GM19025 (cell line): ENCODE measurements around the gene MYRF.

Experiments used
- ATAC-seq: cut with Tn5 transposase; IDR thresholded peaks from one replicate; pipeline ENCODE4 v1.9.1; 2021; ENCODE audit warnings: mild to moderate bottlenecking, low read depth, moderate library complexity; ENCODE audit not compliant: unreplicated experiment

Gene MYRF

GRCh38 chr11:61834278-61835048 is 82.0 kb downstream of the MYRF start:
- peak; percentile 92 for ATAC-seq

GRCh38 chr11:61836193-61836592 is 83.8 kb downstream of the MYRF start:
- ATAC-seq = no peak

DNA sequence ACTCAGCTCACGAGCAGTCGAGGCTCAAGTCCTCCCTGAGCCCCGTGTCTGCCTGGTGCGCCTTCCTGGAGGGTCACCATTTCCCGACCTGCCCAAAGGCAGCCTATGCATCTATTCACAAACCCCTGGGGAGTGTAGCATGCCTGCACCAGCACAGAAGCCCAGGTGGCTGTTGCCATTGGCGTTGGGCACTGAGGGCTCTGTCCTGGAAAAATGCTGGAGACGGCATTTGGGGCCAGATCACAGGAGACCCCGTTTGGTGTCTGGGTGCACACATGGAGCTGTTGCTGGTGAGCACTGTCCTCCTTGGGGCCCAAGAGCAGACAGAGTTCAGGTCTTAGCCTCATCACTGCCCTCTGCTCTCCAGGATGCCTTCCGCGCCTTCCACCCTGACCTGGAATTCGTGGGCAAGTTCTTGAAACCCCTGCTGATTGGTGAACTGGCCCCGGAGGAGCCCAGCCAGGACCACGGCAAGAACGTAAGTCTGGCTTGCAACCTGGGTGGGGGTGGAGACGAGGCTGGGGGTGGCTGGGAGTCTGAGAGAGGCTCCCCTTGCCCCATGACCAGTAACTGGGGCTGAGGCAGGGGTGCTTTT is 85.1 kb downstream of the MYRF start:
- ATAC-seq = no peak
